Stimulated activated CD8-positive, alpha-beta memory T cell treated with anti-CD3 and anti-CD28 coated beads, Interleukin-2, amount 100 ng/mL, for 1 hour (primary cell): ENCODE results near the gene HTT.

Experiments
- DNase-seq, 2 donors: peaks; one replicate each; pipeline ENCODE4 v3.0.0-alpha.2; 2020; ENCODE audit warnings: low read depth in 2 of 2

HTT gene

GRCh38 chr4:3234171-3235029, 159.9 kb downstream of the HTT start:
- DNase-seq, result no peak

- DNase-seq, result no peak
Measured at GRCh38 chr4:3235030-3235345, 160.5 kb downstream of the HTT start.

- no peak for DNase-seq
Measured at GRCh38 chr4:3235581-3235980, 161.1 kb downstream of the HTT start.

- DNase-seq, result no peak
Measured at GRCh38 chr4:3236326-3236878, 161.9 kb downstream of the HTT start.

- no peak for DNase-seq
Measured at GRCh38 chr4:3237266-3237665, 162.8 kb downstream of the HTT start.

GRCh38 chr4:3237712-3238560, 163.5 kb downstream of the HTT start:
- DNase-seq, result no peak

GRCh38 chr4:3238721-3239120, 164.2 kb downstream of the HTT start:
- no peak for DNase-seq

GRCh38 chr4:3239303-3239702, 164.8 kb downstream of the HTT start:
- DNase-seq, result no peak

GRCh38 chr4:3239998-3240920, 165.8 kb downstream of the HTT start:
- no peak for DNase-seq

GRCh38 chr4:3240936-3241522, 166.5 kb downstream of the HTT start:
- DNase-seq, result no peak

- no peak for DNase-seq
Measured at GRCh38 chr4:3241898-3242524, 167.5 kb downstream of the HTT start.

GRCh38 chr4:3243136-3243780, 168.8 kb downstream of the HTT start:
- DNase-seq, result no peak

- no peak for DNase-seq
Measured at GRCh38 chr4:3244002-3244401, 169.5 kb downstream of the HTT start.

GRCh38 chr4:3244747-3245146, 170.3 kb downstream of the HTT start:
- DNase-seq, result no peak

GRCh38 chr4:3245676-3246075, 171.2 kb downstream of the HTT start:
- DNase-seq, result no peak

- no peak for DNase-seq
Measured at GRCh38 chr4:3246458-3247398, 172.2 kb downstream of the HTT start.

GRCh38 chr4:3247399-3248177, 173.1 kb downstream of the HTT start:
- no peak for DNase-seq

GRCh38 chr4:3248178-3248480, 173.6 kb downstream of the HTT start:
- no peak for DNase-seq
